ENCODE measurements around the gene ERICH6. TPM values are rescaled to one million over a fixed set of nuclear protein-coding genes. Genes with fewer than 3 reads are reported as not detected.
"Not testable (repeated sequence)": the region's sequence is repeated elsewhere in the genome, so short reads cannot be mapped to it uniquely, and the experiment has no call there.

The ERICH6 gene
- total and polyA plus RNA-seq, 5 experiments from 2014 or later: 0.14 to 0.60 (median 0.27) TPM; not detected in 2

- H3K9me3 Mint-ChIP-seq, H3K27me3 Mint-ChIP-seq, H3K4me3 Mint-ChIP-seq, ATAC-seq, DNase-seq, POLR2A ChIA-PET: not testable (repeated sequence)
- peaks cover 12 to 66% (median 24%) of the 10 kb centered on the region in 3 donors for H3K36me3 Mint-ChIP-seq
- H3K4me1 Mint-ChIP-seq: peaks cover 13 to 45% (median 40%) of the 10 kb centered on the region in 4 donors
- H3K27ac Mint-ChIP-seq: peak overlapping the region in 2 of 10 donors; percentile 12 to 78
Measured at GRCh38 chr3:150622955-150623354, 80.8 kb downstream of the ERICH6 start.

DNA sequence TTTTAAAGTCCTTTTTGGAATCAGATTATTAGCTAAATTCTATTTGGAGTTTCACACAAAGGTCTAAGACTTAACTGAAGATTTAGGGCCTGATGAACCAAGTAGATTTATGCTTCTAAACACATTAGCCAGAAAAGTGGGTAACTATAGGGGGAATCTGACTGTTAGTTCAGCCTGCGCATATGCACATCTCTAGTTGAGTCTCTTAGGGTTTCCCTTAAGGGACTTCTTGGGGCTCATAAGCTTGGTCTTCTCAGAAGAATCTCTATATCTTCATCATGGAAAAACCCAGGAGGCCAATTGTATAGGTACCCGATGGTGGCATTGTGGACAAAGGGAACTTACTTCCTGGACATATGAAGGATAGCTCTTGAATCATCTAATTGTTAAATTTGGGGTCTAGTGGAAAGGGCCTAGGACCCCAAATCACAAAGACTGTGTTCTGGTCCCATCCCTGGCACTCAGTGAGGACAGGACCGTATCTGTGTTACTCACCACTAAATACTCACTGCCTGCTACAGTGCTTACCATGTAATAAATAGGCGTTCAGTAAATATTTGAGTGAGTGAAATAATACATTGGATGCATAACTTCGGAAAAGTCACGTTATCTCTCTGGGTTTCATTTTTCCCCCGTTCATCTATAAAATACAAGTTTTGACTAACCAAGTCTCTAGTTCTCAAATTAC, 83.6 kb downstream of the ERICH6 start:
- peaks cover 13 to 59% (median 48%) of the 10 kb centered on the region in 4 donors for H3K4me1 Mint-ChIP-seq
- peak overlapping the region in 3 of 10 donors; percentile 18 to 34 (median 28) for H3K27ac Mint-ChIP-seq
- ATAC-seq (no peak), DNase-seq (no peak)
- no peaks in the 10 kb centered on the region for H3K27me3 Mint-ChIP-seq
- POLR2A ChIA-PET: no interaction called here
- H3K36me3 Mint-ChIP-seq: peaks cover 2 to 46% (median 18%) of the 10 kb centered on the region in 3 donors
- no peak overlapping the region for H3K4me3 Mint-ChIP-seq
- no peaks in the 10 kb centered on the region for H3K9me3 Mint-ChIP-seq

- H3K36me3 Mint-ChIP-seq: peaks cover 6 to 55% (median 23%) of the 10 kb centered on the region in 3 donors
- H3K27ac Mint-ChIP-seq: peak overlapping the region in 4 of 10 donors; percentile 2 to 66 (median 32)
- DNase-seq (no peak), ATAC-seq (no peak)
- H3K4me1 Mint-ChIP-seq: peaks cover 20 to 73% (median 63%) of the 10 kb centered on the region in 4 donors
- H3K9me3 Mint-ChIP-seq: no peaks in the 10 kb centered on the region
- POLR2A ChIA-PET: interaction anchor here (0.7 to 1.3 kb wide), 2 partner anchors 11 to 184 kb away, joined by 3 to 6 read pairs; partner anchors contain the start of gene SELENOT
- peak overlapping the region in 3 of 10 donors; percentile 1 to 37 (median 14) for H3K4me3 Mint-ChIP-seq
- H3K27me3 Mint-ChIP-seq: no peaks in the 10 kb centered on the region
Measured at GRCh38 chr3:150613709-150614480, 89.8 kb downstream of the ERICH6 start.

DNA sequence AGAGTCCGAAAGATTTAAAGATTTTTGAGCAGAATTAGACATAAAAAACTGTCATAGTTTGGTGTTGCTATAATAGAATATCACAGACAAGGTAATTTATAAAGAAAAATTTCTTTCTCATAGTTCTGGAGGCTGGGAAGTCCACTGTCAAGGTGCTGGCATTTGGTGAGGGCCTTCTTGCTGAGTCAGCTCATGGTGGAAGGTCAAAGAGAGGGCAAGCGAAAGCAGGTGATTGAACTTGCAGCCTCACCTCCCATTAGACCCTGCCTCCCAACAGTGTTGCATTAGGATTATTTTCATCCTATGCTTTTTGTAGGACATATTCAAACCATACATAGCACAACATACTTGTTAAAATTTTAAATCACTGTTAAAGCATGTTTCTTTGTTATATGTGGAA, 90.7 kb downstream of the ERICH6 start:
- no peaks in the 10 kb centered on the region for H3K9me3 Mint-ChIP-seq

DNA sequence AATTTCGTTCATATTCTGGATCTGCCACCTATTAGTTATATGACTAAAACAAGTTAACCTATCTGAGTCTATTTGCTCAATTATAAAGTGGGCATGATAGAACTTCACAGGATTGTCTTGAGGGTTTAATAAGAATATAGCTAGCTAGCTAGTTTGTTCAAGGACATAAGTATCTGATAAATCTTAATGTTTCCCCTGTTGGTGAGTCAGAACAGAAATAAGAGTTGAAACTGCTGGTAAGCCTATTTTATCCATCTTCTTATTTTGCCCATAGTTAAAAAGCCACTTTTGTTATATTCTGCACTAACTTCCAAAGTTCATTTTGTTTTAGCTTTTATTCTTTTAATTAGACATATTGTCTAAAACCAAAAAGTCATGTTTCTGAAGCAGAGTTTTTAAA, 91.2 kb downstream of the ERICH6 start:
- DNase-seq (no peak), ATAC-seq (no peak)
- H3K9me3 Mint-ChIP-seq: no peaks in the 10 kb centered on the region
- peaks cover 6 to 52% (median 18%) of the 10 kb centered on the region in 3 donors for H3K36me3 Mint-ChIP-seq
- peak overlapping the region in 1 of 10 donors; percentile 61 for H3K27ac Mint-ChIP-seq
- H3K27me3 Mint-ChIP-seq: no peaks in the 10 kb centered on the region
- peaks cover 26 to 74% (median 65%) of the 10 kb centered on the region in 4 donors for H3K4me1 Mint-ChIP-seq
- H3K4me3 Mint-ChIP-seq: no peak overlapping the region
- POLR2A ChIA-PET: interaction anchor here (1.3 kb wide), 1 partner anchor 10 kb away, joined by 4 read pairs; the partner anchor contains the start of gene SELENOT

More for the DNA sequence above, 90.7 kb downstream of the ERICH6 start:
- peaks cover 22 to 74% (median 63%) of the 10 kb centered on the region in 4 donors for H3K4me1 Mint-ChIP-seq
- ATAC-seq: no peak
- POLR2A ChIA-PET: interaction anchor here (1.3 kb wide), 1 partner anchor 10 kb away, joined by 4 read pairs; the partner anchor contains the start of gene SELENOT
- no peak for DNase-seq
- peak overlapping the region in 1 of 10 donors; percentile 20 for H3K4me3 Mint-ChIP-seq
- H3K27ac Mint-ChIP-seq: peak overlapping the region in 2 of 10 donors; percentile 61 to 75
- H3K27me3 Mint-ChIP-seq: no peaks in the 10 kb centered on the region
- peaks cover 6 to 48% (median 15%) of the 10 kb centered on the region in 3 donors for H3K36me3 Mint-ChIP-seq

GRCh38 chr3:150611666-150612065, 92.1 kb downstream of the ERICH6 start:
- peaks cover 6 to 57% (median 18%) of the 10 kb centered on the region in 3 donors for H3K36me3 Mint-ChIP-seq
- H3K27me3 Mint-ChIP-seq: no peaks in the 10 kb centered on the region
- ATAC-seq (no peak), DNase-seq (no peak)
- no peak overlapping the region for H3K4me3 Mint-ChIP-seq
- no peaks in the 10 kb centered on the region for H3K9me3 Mint-ChIP-seq
- H3K4me1 Mint-ChIP-seq: peaks cover 30 to 74% (median 69%) of the 10 kb centered on the region in 4 donors
- no peak overlapping the region for H3K27ac Mint-ChIP-seq
- POLR2A ChIA-PET: interaction anchor here (1.2 to 1.3 kb wide), 2 partner anchors 9 to 86 kb away, joined by 4 read pairs; partner anchors contain the start of gene SELENOT

GRCh38 chr3:150610785-150611184, 92.9 kb downstream of the ERICH6 start:
- no peaks in the 10 kb centered on the region for H3K27me3 Mint-ChIP-seq
- POLR2A ChIA-PET: interaction anchor here (1.2 kb wide), 1 partner anchor 87 kb away, joined by 4 read pairs; no protein-coding TSS in a partner anchor
- H3K4me3 Mint-ChIP-seq: peak overlapping the region in 3 of 10 donors; percentile 27 to 97 (median 65)
- H3K4me1 Mint-ChIP-seq: peaks cover 34 to 83% (median 75%) of the 10 kb centered on the region in 4 donors
- ATAC-seq (no peak), DNase-seq (no peak)
- no peaks in the 10 kb centered on the region for H3K9me3 Mint-ChIP-seq
- peaks cover 6 to 64% (median 22%) of the 10 kb centered on the region in 3 donors for H3K36me3 Mint-ChIP-seq
- peak overlapping the region in 3 of 10 donors; percentile 2 to 78 (median 23) for H3K27ac Mint-ChIP-seq

- Mint-ChIP-seq H3K9me3 (no peaks in the 10 kb centered on the region), H3K4me3 (peak overlapping the region in 7 of 10 donors; percentile 32 to 97 (median 55)), H3K27ac (peak overlapping the region in 3 of 10 donors; percentile 6 to 55 (median 23)), H3K4me1 (peaks cover 37 to 88% (median 79%) of the 10 kb centered on the region in 4 donors), H3K36me3 (peaks cover 6 to 65% (median 20%) of the 10 kb centered on the region in 3 donors), H3K27me3 (no peaks in the 10 kb centered on the region)
- DNase-seq (no peak), ATAC-seq (no peak)
- POLR2A ChIA-PET: no interaction called here
Measured at GRCh38 chr3:150609988-150610387, 93.7 kb downstream of the ERICH6 start.

Other genes starting within 250 kb of the ERICH6 start
- gene SERP1, start 157.4 kb downstream of the ERICH6 start, total RNA-seq: 100 to 1,000 TPM; 114 to 118 TPM
- 100 to 1,000 TPM; 121 to 165 (median 144) TPM for gene SERP1, start 157.4 kb downstream of the ERICH6 start, polyA plus RNA-seq
- 100 to 1,000 TPM; 103 to 120 TPM for gene EIF2A, start 157.1 kb downstream of the ERICH6 start, total RNA-seq
- 10 to 100 TPM; 47.7 to 67.2 (median 50.8) TPM for gene EIF2A, start 157.1 kb downstream of the ERICH6 start, polyA plus RNA-seq
- gene SELENOT, start 100.6 kb downstream of the ERICH6 start, total RNA-seq: 10 to 100 TPM; 61.4 to 68.5 TPM
- gene SELENOT, start 100.6 kb downstream of the ERICH6 start, polyA plus RNA-seq: 100 to 1,000 TPM; 142 to 267 (median 173) TPM
- gene SIAH2, start 59.2 kb upstream of the ERICH6 start, total RNA-seq: 10 to 100 TPM; 16.9 to 18.4 TPM
- 10 to 100 TPM; 10.9 to 20.5 (median 20.3) TPM for gene SIAH2, start 59.2 kb upstream of the ERICH6 start, polyA plus RNA-seq
- gene MINDY4B, start 201.5 kb upstream of the ERICH6 start, total RNA-seq: not detected
- not detected for gene MINDY4B, start 201.5 kb upstream of the ERICH6 start, polyA plus RNA-seq

Measured in naive thymus-derived CD8-positive, alpha-beta T cell (primary cell).